ENCODE results near the gene CACNA1H. TPM values are rescaled to one million over a fixed set of nuclear protein-coding genes. Genes with fewer than 3 reads are reported as not detected.

Gene CACNA1H
- total and polyA plus RNA-seq, 2 of the 4 experiments (the other 2 are of a cell fraction): 1.6 to 5.8 TPM

GRCh38 chr16:1124795-1125194 lies 28.1 kb upstream of the CACNA1H start:
- H2AK5ac ChIP-seq (ENCODE audit: low read depth, low read length): no peak overlapping the region
- peaks cover 10% of the 10 kb centered on the region; the same call in 1 of the 2 replicates for H3K27me3 ChIP-seq (ENCODE audit: control insufficient read depth, insufficient read depth, low read length)
- ChIA-PET POLR2A (ENCODE audit: unreplicated experiment) (no interaction called here), CTCF (no interaction called here)
- no peak overlapping the region for H3K4ac ChIP-seq (ENCODE audit: low read depth, low read length)
- no peak overlapping the region for H2AK9ac ChIP-seq (replicated peaks; ENCODE audit: low read depth, low read length, poor library complexity)
- H3K27ac ChIP-seq (ENCODE audit: insufficient read depth, low read length): no peak overlapping the region
- H4K8ac ChIP-seq (ENCODE audit: low read depth in 2 of 2, low read length in 2 of 2): no peak overlapping the region
- H2BK15ac ChIP-seq (ENCODE audit: low read depth, low read length): no peak overlapping the region
- WGBS, 2 experiments (ENCODE audit: extremely low coverage in 2 of 2, insufficient read length in 1 of 2): 89% methylated on average over 6 of the region's 11 CpGs; no CpG with 5 or more reads in 1 of the 2 experiments
- no peak overlapping the region for H3K23ac ChIP-seq (ENCODE audit: low read depth, low read length)
- no peak overlapping the region for H3K9ac ChIP-seq (ENCODE audit: low read depth, low read length)
- no peaks in the 10 kb centered on the region for H3K79me1 ChIP-seq (ENCODE audit: low read depth in 1 of 2, low read length in 2 of 2)
- no peak overlapping the region for H3K4me3 ChIP-seq (ENCODE audit: insufficient read depth, low read depth, low read length)
- no TSS peak for BruUV-seq (replicated peaks)
- H3K9me1 ChIP-seq (ENCODE audit: insufficient read depth, low read length): no peaks in the 10 kb centered on the region
- no peaks in the 10 kb centered on the region for H3K36me3 ChIP-seq (ENCODE audit: control insufficient read depth, insufficient read depth, low read length)
- TF ChIP-seq MXI1 (IDR thresholded peaks at IDR 0.05; ENCODE audit: borderline replicate concordance, low read depth, low read length) (no peak), CHD1 (IDR thresholded peaks at IDR 0.05; ENCODE audit: low read depth, low read length) (no peak)
- H3K56ac ChIP-seq (ENCODE audit: extremely low read depth, insufficient read depth, low read length): no peak overlapping the region
- no peak overlapping the region for H3K18ac ChIP-seq (ENCODE audit: low read depth, low read length)
- H3K4me1 ChIP-seq (ENCODE audit: control insufficient read depth, insufficient read depth, low read length): peaks cover 2% of the 10 kb centered on the region; the same call in 1 of the 2 replicates
- no peak overlapping the region for H4K91ac ChIP-seq (ENCODE audit: insufficient read depth, low read depth, low read length)
- in situ Hi-C loops (cut with MboI; ENCODE audit: low sequenced_read_pairs) (no loop called here), intact Hi-C loops (cut with micrococcal nuclease) (no loop called here), dilution Hi-C loops (cut with HindIII; ENCODE audit: low sequenced_read_pairs, unreplicated experiment) (no loop called here)
- ATAC-seq (ENCODE audit: low read depth): no peak
- H3K4me2 ChIP-seq (ENCODE audit: low read depth, low read length): no peak overlapping the region
- no peak overlapping the region for H2BK5ac ChIP-seq (ENCODE audit: low read depth, low read length, poor library complexity, severe bottlenecking)
- no peak overlapping the region for H4K5ac ChIP-seq (ENCODE audit: low read depth, low read length)
- H2AFZ ChIP-seq (replicated peaks; ENCODE audit: low read length, poor library complexity): no peak overlapping the region
- no peak overlapping the region for H2BK20ac ChIP-seq (ENCODE audit: low read depth, low read length)
- H3K14ac ChIP-seq (replicated peaks; ENCODE audit: low read depth, low read length): no peak overlapping the region
- H4K20me1 ChIP-seq (ENCODE audit: insufficient read depth, low read length): no peaks in the 10 kb centered on the region
- no peak overlapping the region for H2BK120ac ChIP-seq (ENCODE audit: low read depth, low read length)
- no peak for DNase-seq
- H3K9me3 ChIP-seq (ENCODE audit: control insufficient read depth, insufficient read depth, low read length): no peaks in the 10 kb centered on the region
